Gastrocnemius medialis (tissue), 4 donors: Measurements from ENCODE around the gene AMDHD1.

ENCODE experiments used
- CTCF ChIP-seq, 5 experiments: fragments of 450-650 bp in 3 of 5; fragments of 200-600 bp in 2 of 5; sonication (generic) in 2 of 5; IDR thresholded peaks in 4 of 5; conservative IDR thresholded peaks in 1 of 5; 1 replicate in 4 of 5; 2 replicates in 1 of 5; pipeline ENCODE4 v1.5.1; 2016 to 2019; ENCODE audit warnings: antibody characterized with exemption in 5 of 5, mild to moderate bottlenecking in 3 of 5, moderate library complexity in 3 of 5
- POLR2A ChIP-seq, 2 donors: fragments of 450-650 bp; IDR thresholded peaks; one replicate each; pipeline ENCODE4 v1.6.1; 2017; ENCODE audit warnings: antibody characterized with exemption in 2 of 2, mild to moderate bottlenecking in 2 of 2, moderate library complexity in 2 of 2

GRCh38 chr12:95955549-95956159 lies 12.5 kb downstream of the AMDHD1 start:
- TF ChIP-seq CTCF (IDR thresholded peaks at IDR 0.05 in 4 of 5, conservative IDR thresholded peaks at IDR 0.05 in 1 of 5) (no peak), POLR2A (IDR thresholded peaks at IDR 0.05) (no peak)
